ENCODE data around the gene CCDC89.
"Not testable (repeated sequence)": the region's sequence is repeated elsewhere in the genome, so short reads cannot be mapped to it uniquely, and the experiment has no call there.

CCDC89 gene

GRCh38 chr11:85682330-85683305 is 3.4 kb downstream of the CCDC89 start:
- Histone ChIP-seq H3K4me3 (ENCODE audit: low read length) (no peak overlapping the region), H3K27me3 (ENCODE audit: control insufficient read depth, insufficient read depth, low read length) (no peaks in the 10 kb centered on the region), H3K9me3 (ENCODE audit: control insufficient read depth, low read depth, low read length) (no peaks in the 10 kb centered on the region), H3K9ac (ENCODE audit: low read length) (no peak overlapping the region), H3K4me1 (ENCODE audit: control insufficient read depth, low read depth, low read length) (peaks cover 3% of the 10 kb centered on the region), H3K27ac (ENCODE audit: low read length) (no peak overlapping the region), H3K36me3 (ENCODE audit: control insufficient read depth, low read depth, low read length) (no peaks in the 10 kb centered on the region)

DNA sequence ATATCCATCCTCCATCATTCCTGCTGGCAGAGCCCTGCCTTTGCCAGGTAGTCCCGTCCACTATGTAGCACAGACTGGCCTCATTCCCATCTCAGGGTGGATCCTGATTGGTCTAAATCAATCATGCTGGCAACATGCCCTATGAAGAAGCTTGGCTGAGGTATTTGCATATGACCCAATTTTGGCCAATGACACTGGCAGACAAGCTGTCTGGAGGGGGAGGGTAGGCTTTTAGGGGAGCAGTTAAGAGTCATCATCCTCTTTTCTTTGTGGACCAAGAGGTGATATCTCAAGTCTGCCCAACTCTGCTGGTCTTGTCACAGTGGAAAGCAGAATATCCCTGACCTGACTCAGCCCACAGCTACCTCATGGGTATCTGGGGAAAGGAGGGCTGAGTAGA is 5.1 kb downstream of the CCDC89 start:
- no peak overlapping the region for H3K27ac ChIP-seq (ENCODE audit: low read length)
- H3K9ac ChIP-seq (ENCODE audit: low read length) = no peak overlapping the region
- H3K4me1 ChIP-seq (ENCODE audit: control insufficient read depth, low read depth, low read length) = peaks cover 3% of the 10 kb centered on the region
- no peaks in the 10 kb centered on the region for H3K9me3 ChIP-seq (ENCODE audit: control insufficient read depth, low read depth, low read length)
- no peaks in the 10 kb centered on the region for H3K27me3 ChIP-seq (ENCODE audit: control insufficient read depth, insufficient read depth, low read length)
- H3K36me3 ChIP-seq (ENCODE audit: control insufficient read depth, low read depth, low read length) = no peaks in the 10 kb centered on the region
- no peak overlapping the region for H3K4me3 ChIP-seq (ENCODE audit: low read length)

- no peak overlapping the region for H3K27ac ChIP-seq (ENCODE audit: low read length)
- H3K4me3 ChIP-seq (ENCODE audit: low read length) = no peak overlapping the region
- no peak overlapping the region for H3K9ac ChIP-seq (ENCODE audit: low read length)
- H3K4me1 ChIP-seq (ENCODE audit: control insufficient read depth, low read depth, low read length) = peaks cover 3% of the 10 kb centered on the region
- H3K9me3 ChIP-seq (ENCODE audit: control insufficient read depth, low read depth, low read length) = no peaks in the 10 kb centered on the region
- H3K27me3 ChIP-seq (ENCODE audit: control insufficient read depth, insufficient read depth, low read length) = no peaks in the 10 kb centered on the region
- no peaks in the 10 kb centered on the region for H3K36me3 ChIP-seq (ENCODE audit: control insufficient read depth, low read depth, low read length)
These were observed 6.4 kb downstream of the CCDC89 start for GRCh38 chr11:85679576-85679975.

DNA sequence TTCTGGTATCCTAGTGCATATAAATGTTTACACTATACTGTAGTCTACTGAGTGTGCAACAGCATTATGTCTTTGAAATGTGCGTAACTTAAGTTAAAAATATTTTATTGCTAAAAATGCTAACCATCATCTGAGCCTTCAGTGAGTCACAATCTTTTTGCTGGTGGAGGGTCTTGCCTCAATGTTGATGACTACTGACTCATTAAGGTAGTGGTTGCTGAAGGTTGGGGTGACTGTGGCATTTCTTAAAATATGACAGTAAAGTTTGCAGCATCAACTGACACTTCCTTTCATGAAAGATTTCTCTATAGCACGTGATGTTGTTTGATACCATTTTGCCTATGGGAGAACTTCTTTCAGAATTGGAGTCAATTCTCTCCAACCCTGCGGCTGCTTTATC is 12.6 kb downstream of the CCDC89 start:
- Histone ChIP-seq H3K9ac (ENCODE audit: low read length) (no peak overlapping the region), H3K36me3 (ENCODE audit: control insufficient read depth, low read depth, low read length) (no peaks in the 10 kb centered on the region), H3K27ac (ENCODE audit: low read length) (no peak overlapping the region), H3K27me3 (ENCODE audit: control insufficient read depth, insufficient read depth, low read length) (peaks cover 10% of the 10 kb centered on the region), H3K9me3 (ENCODE audit: control insufficient read depth, low read depth, low read length) (peaks cover 3% of the 10 kb centered on the region), H3K4me1 (ENCODE audit: control insufficient read depth, low read depth, low read length) (no peaks in the 10 kb centered on the region), H3K4me3 (ENCODE audit: low read length) (no peak overlapping the region)

DNA sequence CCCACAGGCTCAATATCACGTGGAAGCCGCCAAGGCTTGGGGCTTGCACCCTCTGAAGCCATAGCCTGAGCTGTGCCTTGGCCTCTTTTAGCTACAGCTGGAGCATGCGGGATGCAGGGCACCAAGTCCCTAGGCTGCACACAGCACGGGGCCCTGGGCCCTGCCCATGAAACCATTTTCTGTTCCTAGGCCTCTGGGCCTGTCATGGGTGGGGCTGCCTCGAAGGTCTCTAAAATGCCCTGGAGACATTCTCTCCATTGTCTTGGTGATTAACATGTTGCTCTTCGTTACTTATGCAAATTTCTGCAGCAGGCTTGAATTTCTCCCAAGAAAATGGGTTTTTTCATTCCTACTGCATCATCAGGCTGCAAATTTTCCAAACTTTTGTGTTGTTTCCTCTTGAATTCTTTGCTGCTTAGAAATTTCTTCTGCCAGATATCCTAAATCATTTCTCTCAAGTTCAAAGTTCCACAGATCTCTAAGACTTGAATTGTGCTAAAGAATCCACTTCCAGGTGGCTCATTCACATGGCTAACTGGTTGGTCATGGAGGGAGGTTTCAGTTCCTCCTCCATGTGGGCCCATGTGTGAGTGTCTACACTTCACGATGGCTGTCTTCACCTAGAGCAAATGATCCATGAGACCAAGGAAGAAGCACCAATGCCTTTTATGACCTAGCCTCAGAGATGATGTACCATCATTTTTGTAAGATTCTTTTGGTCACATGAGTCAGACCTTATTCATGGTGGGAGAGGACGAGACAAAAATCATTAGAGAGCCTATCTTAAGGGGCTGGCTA is 13.7 kb downstream of the CCDC89 start:
- no peaks in the 10 kb centered on the region for H3K36me3 ChIP-seq (ENCODE audit: control insufficient read depth, low read depth, low read length)
- no peaks in the 10 kb centered on the region for H3K4me1 ChIP-seq (ENCODE audit: control insufficient read depth, low read depth, low read length)

GRCh38 chr11:85670949-85671663 is 14.9 kb downstream of the CCDC89 start:
- not testable (repeated sequence) for H3K27me3 ChIP-seq (ENCODE audit: control insufficient read depth, insufficient read depth, low read length); H3K9ac ChIP-seq (ENCODE audit: low read length); H3K4me3 ChIP-seq (ENCODE audit: low read length); H3K9me3 ChIP-seq (ENCODE audit: control insufficient read depth, low read depth, low read length); H3K27ac ChIP-seq (ENCODE audit: low read length); H3K36me3 ChIP-seq (ENCODE audit: control insufficient read depth, low read depth, low read length); H3K4me1 ChIP-seq (ENCODE audit: control insufficient read depth, low read depth, low read length)

More for the DNA sequence above, 13.7 kb downstream of the CCDC89 start:
- Histone ChIP-seq H3K27ac (ENCODE audit: low read length) (no peak overlapping the region), H3K27me3 (ENCODE audit: control insufficient read depth, insufficient read depth, low read length) (peaks cover 10% of the 10 kb centered on the region), H3K9me3 (ENCODE audit: control insufficient read depth, low read depth, low read length) (peaks cover 3% of the 10 kb centered on the region), H3K4me3 (ENCODE audit: low read length) (no peak overlapping the region), H3K9ac (ENCODE audit: low read length) (no peak overlapping the region)

- no peak overlapping the region for H3K27ac ChIP-seq (ENCODE audit: low read length)
- peaks cover 9% of the 10 kb centered on the region for H3K27me3 ChIP-seq (ENCODE audit: control insufficient read depth, insufficient read depth, low read length)
- H3K9ac ChIP-seq (ENCODE audit: low read length) = no peak overlapping the region
- peaks cover 3% of the 10 kb centered on the region for H3K9me3 ChIP-seq (ENCODE audit: control insufficient read depth, low read depth, low read length)
- H3K4me3 ChIP-seq (ENCODE audit: low read length) = no peak overlapping the region
- peaks cover under 1% of the 10 kb centered on the region for H3K36me3 ChIP-seq (ENCODE audit: control insufficient read depth, low read depth, low read length)
- peaks cover 6% of the 10 kb centered on the region for H3K4me1 ChIP-seq (ENCODE audit: control insufficient read depth, low read depth, low read length)
These were observed 17.8 kb downstream of the CCDC89 start for GRCh38 chr11:85668157-85668556.

DNA sequence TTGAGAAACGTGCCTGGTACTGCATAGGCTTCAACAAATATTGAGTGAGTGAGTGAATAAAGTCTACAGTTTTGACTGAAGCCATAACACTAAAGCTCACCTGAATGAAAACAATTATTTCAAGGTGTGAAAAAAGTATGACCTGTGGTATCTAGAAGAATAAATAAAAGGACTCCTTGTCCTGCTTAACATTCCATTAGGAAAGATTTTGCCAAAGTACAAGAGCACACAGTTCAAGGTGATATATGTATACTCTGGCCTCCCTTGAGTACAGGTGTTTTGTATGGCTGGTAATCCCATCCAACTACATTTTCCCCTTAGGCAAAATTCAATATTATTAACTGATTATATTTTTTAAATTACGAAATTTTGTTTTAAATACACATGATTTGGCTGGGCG is 19.3 kb downstream of the CCDC89 start:
- H3K9me3 ChIP-seq (ENCODE audit: control insufficient read depth, low read depth, low read length) = no peaks in the 10 kb centered on the region
- no peak overlapping the region for H3K4me3 ChIP-seq (ENCODE audit: low read length)
- H3K27ac ChIP-seq (ENCODE audit: low read length) = no peak overlapping the region
- H3K4me1 ChIP-seq (ENCODE audit: control insufficient read depth, low read depth, low read length) = peaks cover 6% of the 10 kb centered on the region
- H3K36me3 ChIP-seq (ENCODE audit: control insufficient read depth, low read depth, low read length) = peaks cover 11% of the 10 kb centered on the region
- no peaks in the 10 kb centered on the region for H3K27me3 ChIP-seq (ENCODE audit: control insufficient read depth, insufficient read depth, low read length)
- H3K9ac ChIP-seq (ENCODE audit: low read length) = no peak overlapping the region

- Histone ChIP-seq H3K9me3 (ENCODE audit: control insufficient read depth, low read depth, low read length) (no peaks in the 10 kb centered on the region), H3K36me3 (ENCODE audit: control insufficient read depth, low read depth, low read length) (peaks cover 20% of the 10 kb centered on the region), H3K4me3 (ENCODE audit: low read length) (peak overlapping the region; percentile 90), H3K4me1 (ENCODE audit: control insufficient read depth, low read depth, low read length) (peaks cover 6% of the 10 kb centered on the region), H3K27ac (ENCODE audit: low read length) (peak overlapping the region; percentile 87), H3K9ac (ENCODE audit: low read length) (peak overlapping the region; percentile 99), H3K27me3 (ENCODE audit: control insufficient read depth, insufficient read depth, low read length) (no peaks in the 10 kb centered on the region)
These were observed 20.3 kb downstream of the CCDC89 start for GRCh38 chr11:85665733-85666132.

GRCh38 chr11:85664615-85665481 is 21.1 kb downstream of the CCDC89 start, which contains the start of gene CREBZF:
CREBZF (minus strand) TSS chr11:85665129; CDS start chr11:85664875, 254 bp downstream.
- Histone ChIP-seq H3K4me1 (ENCODE audit: control insufficient read depth, low read depth, low read length) (peaks cover 6% of the 10 kb centered on the region), H3K4me3 (ENCODE audit: low read length) (peak within 1 kb of the TSS; percentile 90), H3K9ac (ENCODE audit: low read length) (peak within 1 kb of the TSS; percentile 99), H3K9me3 (ENCODE audit: control insufficient read depth, low read depth, low read length) (no peaks in the 10 kb centered on the region), H3K27me3 (ENCODE audit: control insufficient read depth, insufficient read depth, low read length) (no peaks in the 10 kb centered on the region), H3K36me3 (ENCODE audit: control insufficient read depth, low read depth, low read length) (peaks cover 29% of the 10 kb centered on the region), H3K27ac (ENCODE audit: low read length) (peak within 1 kb of the TSS; percentile 87)

Data from iPS-18a (cell line).